DND-41 (cell line): ENCODE data around the gene BRAT1.

ENCODE experiments used
- EZH2 ChIP-seq: IDR thresholded peaks from 3 replicates; pipeline ENCODE4 v1.6.1; 2012; ENCODE audit warnings: borderline replicate concordance, low read depth, mild to moderate bottlenecking, moderate library complexity, low read length, inconsistent platforms; ENCODE audit not compliant: severe bottlenecking
- TF ChIP-seq, protein P1 (sequence below): IDR thresholded peaks from 2 replicates; pipeline ENCODE4 v1.5.1; 2012; ENCODE audit warnings: borderline replicate concordance, low read length, moderate library complexity, mild to moderate bottlenecking; ENCODE audit not compliant: poor library complexity, severe bottlenecking; ENCODE audit errors: extremely low read depth

DNA sequence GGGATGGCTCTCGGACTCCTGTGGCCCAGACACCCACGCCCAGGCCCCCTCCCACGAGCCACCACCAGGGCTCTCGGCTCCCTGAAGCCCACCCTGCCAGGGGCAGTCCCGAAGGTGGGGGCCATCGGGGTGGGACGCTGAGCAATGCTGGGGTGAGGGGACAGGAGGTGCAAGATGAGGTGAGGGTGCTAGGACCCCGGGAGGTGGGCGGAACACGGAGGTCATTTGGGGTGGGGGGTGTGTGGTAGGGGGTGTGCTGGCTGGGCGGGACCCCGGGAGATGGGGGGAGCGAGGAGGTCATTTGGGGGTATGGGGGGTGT lies 52.7 kb downstream of the BRAT1 start:
- TF ChIP-seq, protein P1, sequence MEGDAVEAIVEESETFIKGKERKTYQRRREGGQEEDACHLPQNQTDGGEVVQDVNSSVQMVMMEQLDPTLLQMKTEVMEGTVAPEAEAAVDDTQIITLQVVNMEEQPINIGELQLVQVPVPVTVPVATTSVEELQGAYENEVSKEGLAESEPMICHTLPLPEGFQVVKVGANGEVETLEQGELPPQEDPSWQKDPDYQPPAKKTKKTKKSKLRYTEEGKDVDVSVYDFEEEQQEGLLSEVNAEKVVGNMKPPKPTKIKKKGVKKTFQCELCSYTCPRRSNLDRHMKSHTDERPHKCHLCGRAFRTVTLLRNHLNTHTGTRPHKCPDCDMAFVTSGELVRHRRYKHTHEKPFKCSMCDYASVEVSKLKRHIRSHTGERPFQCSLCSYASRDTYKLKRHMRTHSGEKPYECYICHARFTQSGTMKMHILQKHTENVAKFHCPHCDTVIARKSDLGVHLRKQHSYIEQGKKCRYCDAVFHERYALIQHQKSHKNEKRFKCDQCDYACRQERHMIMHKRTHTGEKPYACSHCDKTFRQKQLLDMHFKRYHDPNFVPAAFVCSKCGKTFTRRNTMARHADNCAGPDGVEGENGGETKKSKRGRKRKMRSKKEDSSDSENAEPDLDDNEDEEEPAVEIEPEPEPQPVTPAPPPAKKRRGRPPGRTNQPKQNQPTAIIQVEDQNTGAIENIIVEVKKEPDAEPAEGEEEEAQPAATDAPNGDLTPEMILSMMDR, result no peak
- no peak for TF ChIP-seq EZH2
